ENCODE measurements around the gene ITGB5.

DNA sequence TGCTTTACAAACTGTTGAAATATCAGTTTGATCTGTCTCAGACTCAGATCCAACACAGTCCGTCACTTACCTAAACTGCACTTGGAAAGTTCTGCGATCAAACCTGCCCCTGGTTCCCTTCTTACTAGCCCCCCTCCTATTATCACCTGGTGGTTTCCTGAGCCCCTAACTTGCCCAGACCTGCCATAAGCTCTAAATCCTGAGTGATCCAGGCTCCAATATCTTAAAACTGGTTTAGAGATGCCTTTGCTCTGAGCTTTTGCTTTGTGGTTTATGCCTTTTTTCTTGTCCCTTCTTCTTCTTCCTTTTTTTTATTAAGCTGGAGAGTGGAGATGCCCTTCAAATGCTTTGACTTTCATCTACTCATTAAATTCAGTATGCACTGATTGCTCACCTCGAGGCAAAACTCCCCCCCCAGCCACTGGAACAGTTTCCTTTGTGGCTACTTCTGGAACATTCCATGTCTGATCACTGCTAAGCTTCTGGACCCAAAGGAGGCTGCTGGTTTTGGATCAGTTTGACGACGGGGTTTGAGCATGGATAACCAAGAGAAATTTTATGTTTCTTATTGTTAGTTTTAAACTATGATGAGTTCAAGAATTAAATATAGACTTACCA, 3.5 kb upstream of the ITGB5 start:
- TF ChIP-seq CTCF (conservative IDR thresholded peaks at IDR 0.05 in 1 of 2, IDR thresholded peaks at IDR 0.05 in 1 of 2; ENCODE audit: extremely low read depth in 1 of 2, insufficient read depth in 1 of 2, low read depth in 1 of 2, low read length in 2 of 2) (no peak), EZH2 (IDR thresholded peaks at IDR 0.05; ENCODE audit: borderline replicate concordance, low read length) (no peak)
